K562 (cell line): Measurements from ENCODE around the gene SLC4A2. TPM values are rescaled to one million over a fixed set of nuclear protein-coding genes. Genes with fewer than 3 reads are reported as not detected.

Experiments used
- CBFA2T3 ChIP-seq: fragments of 450-650 bp; IDR thresholded peaks from 2 replicates; pipeline ENCODE4 v1.6.1; 2017
- CBX8 ChIP-seq: fragments of 200-600 bp; sonication (generic); IDR thresholded peaks from 2 replicates; pipeline ENCODE4 v1.6.1; 2012; ENCODE audit warnings: borderline replicate concordance, mixed run types, low read depth, mild to moderate bottlenecking, moderate library complexity, mixed read lengths, low read length, control low read depth, inconsistent platforms; ENCODE audit not compliant: poor library complexity, severe bottlenecking; ENCODE audit errors: extremely low read depth
- CHD2 ChIP-seq: IDR thresholded peaks from 2 replicates; pipeline ENCODE4 v1.6.1; 2011; ENCODE audit warnings: low read depth, low read length
- E2F6 ChIP-seq, 2 experiments: IDR thresholded peaks; 2 replicates each; pipeline ENCODE4 v1.6.1; 2011; ENCODE audit warnings: borderline replicate concordance in 1 of 2, control low read depth in 1 of 2, low read depth in 1 of 2, low read length in 1 of 2, mild to moderate bottlenecking in 1 of 2, mixed read lengths in 1 of 2, moderate library complexity in 1 of 2; ENCODE audit not compliant: insufficient read depth in 1 of 2, insufficient read length in 1 of 2, poor library complexity in 1 of 2, severe bottlenecking in 1 of 2; ENCODE audit errors: extremely low read depth in 1 of 2
- FOXA3 ChIP-seq, 2 experiments: fragments of 450-650 bp in 1 of 2; sonication (generic) in 1 of 2; formaldehyde crosslinking; IDR thresholded peaks in 1 of 2; conservative IDR thresholded peaks in 1 of 2; 2 replicates each; pipeline versions ENCODE4 v1.4.0 to v1.8.0; 2020 to 2022; ENCODE audit warnings: mild to moderate bottlenecking in 2 of 2, missing genetic modification reagents in 1 of 2
- JUNB ChIP-seq: fragments of 450-650 bp; formaldehyde crosslinking; conservative IDR thresholded peaks from 2 replicates; pipeline ENCODE4 v1.4.0; 2020; ENCODE audit warnings: mild to moderate bottlenecking
- MIER1 ChIP-seq: fragments of 450-650 bp; IDR thresholded peaks from 2 replicates; pipeline ENCODE4 v1.6.1; 2016; ENCODE audit warnings: antibody characterized with exemption, mild to moderate bottlenecking, low read depth
- NFATC3 ChIP-seq: fragments of 450-650 bp; IDR thresholded peaks from 2 replicates; pipeline ENCODE4 v1.6.1; 2017; ENCODE audit warnings: mild to moderate bottlenecking
- PHF21A ChIP-seq: fragments of 450-650 bp; IDR thresholded peaks from 2 replicates; pipeline ENCODE4 v1.6.1; 2017; ENCODE audit warnings: low read depth, borderline replicate concordance
- SMAD4 ChIP-seq: fragments of 250-450 bp; sonication (Bioruptor Pico); conservative IDR thresholded peaks from 2 replicates; pipeline ENCODE4 v1.8.0; 2021; ENCODE audit warnings: inconsistent platforms, mild to moderate bottlenecking, moderate library complexity
- TCF3 ChIP-seq: sonication (generic); formaldehyde crosslinking; IDR thresholded peaks from 2 replicates; pipeline ENCODE4 v1.4.0; 2020; ENCODE audit warnings: mild to moderate bottlenecking, missing genetic modification reagents
- TOE1 ChIP-seq, 2 experiments: fragments of 450-650 bp in 1 of 2; sonication (generic) in 1 of 2; formaldehyde crosslinking in 1 of 2; IDR thresholded peaks; 2 replicates each; pipeline versions ENCODE4 v1.7.1 to v1.8.0; 2016 to 2022; ENCODE audit warnings: borderline replicate concordance in 2 of 2, mild to moderate bottlenecking in 2 of 2, antibody characterized with exemption in 1 of 2, inconsistent platforms in 1 of 2, low read depth in 1 of 2, missing genetic modification reagents in 1 of 2, moderate library complexity in 1 of 2
- ZNF232 ChIP-seq: sonication (generic); formaldehyde crosslinking; IDR thresholded peaks from 2 replicates; pipeline ENCODE4 v1.8.0; 2022; ENCODE audit warnings: mild to moderate bottlenecking, missing genetic modification reagents
- ZNF311 ChIP-seq: fragments of 250-450 bp; sonication (Bioruptor Pico); IDR thresholded peaks from 2 replicates; pipeline ENCODE4 v1.4.0; 2020; ENCODE audit warnings: mild to moderate bottlenecking, moderate library complexity
- ZNF318 ChIP-seq, 2 experiments: fragments of 450-650 bp; IDR thresholded peaks; 2 replicates each; pipeline ENCODE4 v1.6.1; 2016; ENCODE audit warnings: mild to moderate bottlenecking in 2 of 2, borderline replicate concordance in 1 of 2, low read depth in 1 of 2, moderate library complexity in 1 of 2
- ZNF444 ChIP-seq: fragments of 250-450 bp; sonication (Bioruptor Pico); IDR thresholded peaks from 2 replicates; pipeline ENCODE4 v1.4.0; 2020; ENCODE audit warnings: mild to moderate bottlenecking, moderate library complexity
- ZNF561 ChIP-seq: fragments of 450-650 bp; formaldehyde crosslinking; conservative IDR thresholded peaks from 2 replicates; pipeline ENCODE4 v1.4.0; 2020; ENCODE audit warnings: mild to moderate bottlenecking, moderate library complexity
- polyA plus RNA-seq, 8 experiments: library from polyadenylated mRNA; depleted of rRNA in 4 of 8; stranded (reverse) in 5 of 8; unstranded in 3 of 8; fragments of >200 nt; fragmentation: Nextera tagmentation in 2 of 8; fragmentation: Illumina TruSeq in 1 of 8; extraction: Ambion mirVana in 2 of 8; extraction: Trizol in 1 of 8; gene quantifications; 2 replicates each; pipeline versions ENCODE4 v1.2.1 to v1.2.3, GENCODE V29; 2011 to 2014; ENCODE audit warnings: inconsistent platforms in 1 of 8, missing spikeins in 1 of 8
- total RNA-seq, 7 experiments: library from RNA; depleted of rRNA in 6 of 7; stranded (reverse); fragments of >200 nt in 6 of 7; fragmentation: Illumina TruSeq in 2 of 7; extraction: Trizol in 2 of 7; gene quantifications; 2 replicates each; pipeline versions ENCODE4 v1.2.1 to v1.2.3, GENCODE V29; 2011 to 2021; ENCODE audit warnings: low replicate concordance in 1 of 7

Gene SLC4A2
- total and polyA plus RNA-seq, 9 of the 15 experiments (the other 6 are each of a cell fraction or from before 2014, with no cell fraction given): 11.4 to 375 (median 130) TPM

- TF ChIP-seq ZNF318 (IDR thresholded peaks at IDR 0.05; ENCODE audit: borderline replicate concordance in 1 of 2, low read depth in 1 of 2): no peak
- TF ChIP-seq PHF21A: no peak
- 0 out of 2 replicates have a peak, but pooled peaks have one; percentile 64 for TF ChIP-seq ZNF232 (CRISPR knock-in tag)
- TF ChIP-seq JUNB: no peak
- no peak for TF ChIP-seq TCF3 (CRISPR knock-in tag)
- no peak for TF ChIP-seq CHD2
- TF ChIP-seq CBX8: no peak
- TF ChIP-seq TOE1 (IDR thresholded peaks at IDR 0.05; ENCODE audit: borderline replicate concordance): peak; percentile 60; the same call in 1 of the 2 replicates
- 0 out of 2 replicates have a peak, but pooled peaks have one; percentile 21 for TF ChIP-seq TOE1 (CRISPR knock-in tag; IDR thresholded peaks at IDR 0.05; ENCODE audit: borderline replicate concordance, low read depth)
- peak in 1 of 2 experiments; percentile 42 for TF ChIP-seq E2F6 (IDR thresholded peaks at IDR 0.05; ENCODE audit: borderline replicate concordance in 1 of 2, extremely low read depth in 1 of 2, insufficient read depth in 1 of 2, insufficient read length in 1 of 2, low read depth in 1 of 2, low read length in 1 of 2, poor library complexity in 1 of 2, severe bottlenecking in 1 of 2)
- peak in 1 of 2 experiments; percentile 63; a peak in 2 of 4 replicates for TF ChIP-seq FOXA3 (CRISPR knock-in tag; conservative IDR thresholded peaks at IDR 0.05 in 1 of 2, IDR thresholded peaks at IDR 0.05 in 1 of 2)
- no peak for TF ChIP-seq ZNF561 (CRISPR knock-in tag)
- no peak for TF ChIP-seq CBFA2T3
- no peak for TF ChIP-seq ZNF311 (CRISPR knock-in tag)
- no peak for TF ChIP-seq NFATC3
- TF ChIP-seq SMAD4 (CRISPR knock-in tag): no peak
- no peak for TF ChIP-seq ZNF444 (CRISPR knock-in tag)
- TF ChIP-seq MIER1: no peak
These were observed 27.4 kb downstream of the SLC4A2 start (continued) for GRCh38 chr7:151086802-151087244.
